A172 (cell line): ENCODE data around the gene SLC30A2. TPM values are rescaled to one million over a fixed set of nuclear protein-coding genes. Genes with fewer than 3 reads are reported as not detected.

Experiments
- DNase-seq: peaks from one replicate; pipeline ENCODE4 v3.0.0-alpha.2; 2015; ENCODE audit warnings: low spot score
- total RNA-seq: library from RNA; depleted of rRNA; stranded (reverse); fragments of >200 nt; shearing (Covaris generic); gene quantifications from 2 replicates; pipeline ENCODE4 v1.2.3, GENCODE V29; 2014; rRNA removed

Gene SLC30A2
- total RNA-seq, 1 experiment from 2014 or later = not detected

DNA sequence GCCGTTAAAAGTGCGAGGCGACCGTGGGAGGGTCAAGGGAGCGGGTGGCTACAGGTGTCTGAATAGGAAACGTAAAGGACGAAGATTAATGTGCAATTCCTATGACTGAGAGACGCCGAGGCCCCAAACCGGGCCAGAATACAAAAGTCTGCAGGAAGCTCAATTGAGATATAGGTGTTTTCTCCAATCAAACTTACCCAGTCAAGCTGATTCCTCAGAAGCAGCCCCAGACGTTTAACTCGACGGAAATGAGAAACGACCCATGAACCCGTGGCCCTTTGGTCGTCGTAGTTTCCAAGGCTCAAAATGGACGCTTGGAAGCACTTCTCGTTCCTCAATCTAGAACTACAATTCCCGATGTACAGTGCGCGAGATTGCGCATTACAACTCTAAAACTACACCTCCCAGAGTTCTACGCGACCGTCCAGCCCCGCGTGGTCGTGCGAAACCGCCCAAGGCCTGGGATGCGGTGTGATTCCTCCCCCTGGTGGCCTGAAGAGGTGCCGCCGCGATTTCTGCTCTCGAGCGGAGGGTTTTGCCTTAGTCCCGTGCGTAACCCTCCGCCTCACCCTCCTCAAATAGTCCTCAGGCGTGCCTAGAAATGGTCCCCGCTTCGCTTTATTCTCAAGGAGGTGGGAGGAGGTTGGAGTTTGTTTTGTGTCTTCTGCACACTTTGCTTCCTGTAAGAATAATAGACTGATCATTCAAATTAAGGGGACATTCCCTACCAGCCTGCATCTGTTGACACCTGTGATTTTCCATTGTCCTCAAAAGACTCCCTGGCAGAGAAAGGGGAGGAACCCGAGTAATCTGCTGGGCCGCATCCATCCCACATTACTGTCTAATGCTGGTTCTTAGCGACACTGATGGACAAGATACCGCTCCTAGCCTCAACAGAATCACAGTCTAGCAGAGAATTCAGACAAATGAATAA is 47.8 kb downstream of the SLC30A2 start, which contains the start of gene PAFAH2:
Gene PAFAH2, minus strand, starts transcription at position 236 of the 934 bp plus-strand sequence. CDS start 7,247 bp downstream, outside the sequence.
- peak; percentile 93 for DNase-seq

DNA sequence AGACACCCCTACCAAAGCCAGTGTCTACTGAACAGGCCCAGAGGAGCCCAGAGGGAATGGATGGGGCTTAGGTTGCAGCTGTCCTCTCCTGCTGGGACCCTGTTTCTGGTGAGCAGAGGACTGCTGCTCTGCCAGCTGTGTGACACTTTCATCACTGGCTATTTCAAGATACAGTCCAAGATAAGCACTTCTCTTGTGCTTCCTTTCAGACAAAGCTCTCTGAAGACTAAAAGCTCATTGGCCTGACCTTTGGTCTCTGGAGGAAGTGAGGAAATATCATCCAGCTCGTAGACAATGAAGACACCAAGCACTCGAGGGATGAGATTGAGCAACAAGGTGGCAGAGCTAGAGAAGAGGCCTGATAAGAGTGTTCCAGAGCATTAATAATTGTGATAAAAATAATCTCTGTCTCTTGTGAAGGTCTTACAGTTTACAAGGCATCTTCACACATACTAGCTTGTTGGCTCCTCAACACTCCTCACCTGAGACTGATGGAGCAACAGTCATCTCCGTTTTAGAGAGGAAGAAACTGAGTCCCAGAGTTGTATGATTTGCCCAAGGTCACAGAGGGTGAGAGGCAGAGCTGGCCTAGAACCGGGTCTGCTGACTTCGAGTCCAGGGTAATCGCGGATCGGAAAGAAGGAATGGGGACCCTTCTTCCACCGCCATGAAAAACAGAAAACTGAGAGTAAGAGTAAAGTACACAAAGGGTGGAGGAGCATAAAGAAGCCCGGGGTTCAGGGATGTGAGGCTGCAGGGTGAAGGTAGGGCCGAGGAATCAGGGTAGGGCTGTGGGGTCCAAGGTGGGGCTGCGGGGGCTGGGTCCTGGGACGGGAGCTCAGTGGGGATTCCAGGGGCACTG is 48.7 kb downstream of the SLC30A2 start:
- DNase-seq = no peak

DNA sequence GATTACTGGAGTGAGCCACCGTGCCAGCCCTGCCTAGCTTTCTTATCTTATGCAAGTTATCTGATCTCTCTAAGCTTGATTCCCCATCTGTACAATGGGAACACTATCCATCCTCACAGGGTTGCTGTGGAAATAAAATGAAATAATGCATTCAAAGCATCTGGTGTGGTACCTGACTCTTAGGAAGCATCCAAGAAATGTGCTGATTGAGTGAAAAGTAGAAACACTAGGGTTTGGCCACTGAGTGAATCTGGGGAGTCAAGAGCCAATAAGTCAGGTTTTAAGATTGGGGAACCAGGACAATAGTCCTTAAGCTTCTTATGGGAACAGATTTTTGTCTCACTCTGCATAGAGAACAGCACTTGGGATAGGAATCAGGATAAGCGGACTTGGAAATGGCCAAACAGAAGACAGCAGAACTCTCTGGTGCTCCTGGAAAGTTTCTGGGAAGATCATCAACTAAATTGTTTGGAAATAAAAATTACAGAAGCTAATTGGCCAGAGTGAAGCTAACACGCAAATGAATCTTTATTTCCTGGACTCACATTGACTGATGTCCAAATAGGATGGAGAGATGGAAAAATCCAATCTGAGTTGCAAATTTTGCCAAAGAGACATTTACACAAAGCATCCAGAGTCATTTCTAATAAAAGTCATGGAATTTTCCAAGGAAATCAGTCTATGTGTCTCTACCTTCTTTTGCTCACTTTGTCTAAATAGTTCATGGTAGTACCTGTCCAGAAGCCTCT is 51.3 kb downstream of the SLC30A2 start:
- no peak for DNase-seq

DNA sequence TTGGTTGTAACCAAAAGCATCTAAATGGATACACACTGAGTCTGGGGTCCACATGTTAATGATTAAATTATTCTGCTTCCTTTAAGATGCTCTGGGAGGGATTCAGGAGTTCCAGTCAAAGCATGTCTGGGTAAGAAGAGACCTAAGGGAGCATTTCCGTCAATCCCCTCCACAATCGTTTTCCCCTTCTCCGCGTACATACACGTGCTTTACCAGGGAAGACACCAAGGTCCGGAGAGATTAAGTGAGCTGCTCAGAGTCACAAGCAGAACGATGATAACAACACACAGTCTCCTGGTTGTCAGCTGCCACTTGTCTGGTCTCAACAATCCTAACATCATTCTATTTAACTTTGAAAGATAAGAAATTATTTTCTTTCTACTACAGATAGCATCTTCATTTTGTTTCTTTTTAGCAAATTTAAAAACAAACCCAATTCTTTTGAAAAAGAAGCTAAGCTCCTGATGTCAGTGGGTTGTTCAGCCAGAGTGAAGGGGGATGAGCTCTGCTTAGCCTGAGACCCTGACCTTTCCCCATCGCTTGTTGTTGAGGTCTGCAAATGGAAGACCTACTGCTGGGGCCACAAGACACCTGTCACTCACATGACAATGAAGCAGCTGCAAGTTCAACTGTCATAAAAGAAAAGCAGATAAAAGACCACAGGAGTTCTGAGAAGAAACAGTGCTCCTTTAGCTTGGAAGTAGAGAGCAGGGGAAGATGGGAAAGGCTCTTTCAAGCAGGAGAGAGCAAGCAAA is 52.5 kb downstream of the SLC30A2 start:
- no peak for DNase-seq

DNA sequence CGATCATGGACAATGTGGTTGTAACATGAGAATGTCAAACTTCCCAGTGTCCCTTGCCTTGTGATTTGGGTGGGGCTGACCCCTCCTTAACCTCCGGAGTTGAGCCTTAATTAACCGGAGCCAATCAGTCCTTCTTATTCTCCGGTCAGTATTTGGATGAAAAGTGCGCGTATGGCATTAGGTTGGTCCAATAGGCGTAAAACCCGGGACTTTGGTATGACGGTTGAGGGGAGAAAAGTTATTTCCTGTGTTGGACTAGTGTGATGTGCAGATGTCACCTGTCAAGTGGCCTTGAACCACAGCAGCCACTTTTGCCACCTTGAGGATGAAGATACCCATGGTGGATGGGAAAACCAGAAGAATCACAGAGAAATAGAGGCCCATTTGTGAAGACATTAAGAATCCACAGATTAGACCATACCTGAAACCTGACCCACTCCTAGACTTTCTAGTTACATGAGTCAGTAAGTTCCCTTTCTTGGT is 53.2 kb downstream of the SLC30A2 start:
- DNase-seq = no peak

DNA sequence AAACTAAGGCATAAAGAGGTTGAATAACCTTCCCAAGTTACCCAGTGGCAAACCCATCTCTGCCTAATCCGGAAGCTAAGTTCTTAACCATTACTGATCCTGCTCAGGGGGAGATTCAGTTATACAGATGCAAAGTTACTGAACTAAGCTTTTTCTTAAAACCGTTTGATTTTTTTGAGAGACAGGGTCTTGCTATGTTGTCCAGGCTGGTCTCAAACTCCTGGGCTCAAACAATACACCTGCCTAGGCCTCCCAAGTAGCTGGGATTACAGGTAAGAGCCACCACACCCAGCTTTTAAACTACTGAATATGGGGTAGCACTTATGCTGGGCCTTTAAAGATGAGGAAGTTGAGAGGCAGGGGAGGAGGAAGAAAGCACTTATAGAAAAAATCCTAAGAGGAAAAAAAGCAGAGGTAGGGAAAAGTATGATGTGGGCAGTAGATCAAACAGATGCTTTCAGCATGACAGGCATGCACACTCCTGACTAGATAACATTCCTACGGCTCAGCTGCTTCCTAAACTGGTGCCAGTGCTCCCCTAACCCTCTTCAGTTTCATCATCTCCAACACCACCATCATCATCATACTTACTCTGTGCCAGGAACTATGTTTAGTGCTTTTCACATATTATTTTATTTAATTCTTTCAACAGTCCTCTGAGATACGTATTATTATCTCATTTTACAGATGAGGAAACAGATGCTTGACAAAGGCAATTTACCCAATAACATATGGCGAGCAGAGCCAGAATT is 53.8 kb downstream of the SLC30A2 start:
- peak; percentile 31 for DNase-seq

DNA sequence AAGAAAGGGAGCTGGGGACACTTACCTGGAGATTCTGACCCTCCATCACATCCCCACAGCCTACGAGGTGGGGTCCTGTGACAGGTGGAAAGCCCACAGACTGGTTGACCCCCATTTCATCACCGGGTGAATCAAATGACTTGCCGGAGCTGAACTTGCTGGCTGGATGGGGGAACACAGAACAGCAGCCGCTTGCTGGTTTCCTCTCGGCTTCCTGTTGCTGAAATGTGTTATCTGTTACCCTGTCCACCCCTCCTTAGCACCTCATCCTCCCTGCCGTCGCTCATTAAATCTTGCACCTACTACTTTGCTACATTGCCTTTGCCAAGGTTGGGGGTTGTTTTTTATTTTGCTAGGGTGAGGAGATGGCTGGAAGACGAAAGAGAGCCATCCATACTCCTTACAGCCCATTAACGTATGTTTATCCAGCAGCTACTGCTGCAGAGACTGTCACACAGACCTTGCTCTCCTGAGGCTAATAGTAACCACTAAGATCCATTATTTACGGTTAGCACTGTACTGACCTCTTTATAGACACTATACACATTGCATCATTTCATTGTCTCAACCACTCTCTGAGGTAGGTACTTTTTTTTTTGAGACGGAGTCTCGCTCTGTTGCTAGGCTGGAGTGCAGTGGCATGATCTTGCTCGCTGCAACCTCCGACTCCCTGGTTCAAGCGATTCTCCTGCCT is 55.1 kb downstream of the SLC30A2 start:
- no peak for DNase-seq

DNA sequence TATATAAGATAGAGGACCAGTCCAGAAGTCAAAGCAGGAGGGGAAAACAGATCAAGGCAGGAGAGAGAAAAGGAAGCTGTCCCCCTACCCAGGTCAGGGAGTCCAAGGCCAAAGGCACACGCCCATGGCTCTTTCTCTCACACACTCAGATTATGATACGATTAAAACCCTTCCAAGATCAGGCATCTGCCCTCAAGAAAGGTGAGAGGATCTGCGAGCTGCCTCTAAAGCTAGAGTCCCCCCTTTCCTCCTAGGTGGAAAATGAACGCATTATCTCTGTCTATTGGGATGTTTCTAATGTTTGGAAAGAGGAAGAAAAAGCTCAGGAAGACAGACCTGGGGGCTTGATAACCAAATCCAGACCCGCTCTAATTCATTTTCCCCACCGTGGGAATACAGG is 55.7 kb downstream of the SLC30A2 start:
- no peak for DNase-seq

DNA sequence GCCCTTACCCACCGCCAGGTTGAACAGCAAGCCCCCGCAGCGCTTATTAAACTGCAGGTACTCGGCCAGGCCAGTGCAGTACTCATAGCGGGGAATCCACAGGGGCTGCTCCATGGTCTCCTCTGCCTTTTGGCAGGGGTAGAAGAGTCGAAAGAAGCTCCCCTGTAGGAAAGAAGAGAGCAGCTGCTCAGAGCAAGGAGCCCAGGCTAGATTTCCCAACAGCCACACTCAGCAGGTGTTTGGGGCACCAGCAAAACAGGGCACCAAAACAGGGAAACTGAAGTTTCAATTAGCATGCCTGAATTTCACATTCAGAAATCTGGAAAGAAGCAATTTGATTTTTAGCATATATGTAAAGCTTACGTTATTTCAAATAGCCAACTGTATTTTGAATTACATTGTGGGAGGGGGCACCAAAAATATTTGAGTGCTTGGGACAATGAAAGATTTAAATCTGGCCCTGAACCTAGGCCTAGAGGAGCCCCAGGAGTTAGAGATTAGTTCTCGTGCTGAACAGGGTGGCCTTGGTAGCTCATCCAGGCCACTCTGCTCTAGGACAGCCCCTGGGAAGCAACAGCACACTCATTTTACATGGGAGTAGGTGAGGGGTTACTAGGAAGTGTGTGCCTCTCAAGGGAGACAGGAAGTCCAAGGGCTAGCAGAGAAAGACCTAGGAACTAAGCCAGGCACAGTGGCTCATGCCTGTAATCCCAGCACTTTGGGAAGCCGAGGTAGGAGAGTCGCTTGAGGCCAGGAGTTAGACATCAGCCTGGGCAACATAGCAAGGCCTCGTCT is 56.3 kb downstream of the SLC30A2 start:
- no peak for DNase-seq

DNA sequence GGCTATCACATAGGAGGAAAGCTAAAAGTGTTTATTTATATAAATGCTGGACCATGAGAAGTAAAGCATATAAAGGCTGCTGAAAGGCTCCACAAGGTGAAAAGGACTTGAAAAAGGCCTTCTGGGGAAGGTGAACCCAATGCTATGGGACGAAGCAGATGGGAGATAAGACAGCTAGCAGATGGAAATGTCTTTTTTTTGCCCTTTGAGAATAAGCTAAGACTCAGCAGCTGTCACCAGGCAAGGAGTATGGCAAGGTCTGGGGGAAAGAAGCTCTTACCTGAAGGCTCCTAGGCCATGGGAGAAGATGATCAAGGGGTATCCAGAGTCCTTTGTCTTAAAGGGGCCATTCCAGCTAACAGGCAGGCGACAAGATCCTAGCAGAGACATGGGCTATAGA is 58.0 kb downstream of the SLC30A2 start:
- no peak for DNase-seq

Other genes with a start within 250 kb of the SLC30A2 start
- 21.7 and 28.4 TPM in 2 replicates for gene SELENON, start 245.9 kb downstream of the SLC30A2 start, total RNA-seq
- 20.8 and 26.5 TPM in 2 replicates for gene MTFR1L, start 226.2 kb downstream of the SLC30A2 start, total RNA-seq
- 4.8 and 4.9 TPM in 2 replicates for gene AUNIP, start 186.7 kb downstream of the SLC30A2 start, total RNA-seq
- 0.19 and 1.1 TPM in 2 replicates for gene PAQR7, start 170.4 kb downstream of the SLC30A2 start, total RNA-seq
- 222 and 346 TPM in 2 replicates for gene STMN1, start 139.7 kb downstream of the SLC30A2 start, total RNA-seq
- 8.5 and 13.0 TPM in 2 replicates for gene PAFAH2, start 48.1 kb downstream of the SLC30A2 start, total RNA-seq
- gene EXTL1, start 24.3 kb downstream of the SLC30A2 start, total RNA-seq = 0.17 TPM in 1 of 2 replicates, not detected in the other
- not detected in 2 replicates for gene TRIM63, start 21.5 kb upstream of the SLC30A2 start, total RNA-seq
- gene PDIK1L, start 65.7 kb upstream of the SLC30A2 start, total RNA-seq = 4.4 and 6.1 TPM in 2 replicates
- 0.62 TPM in 1 of 2 replicates, not detected in the other for gene FAM110D, start 113.0 kb upstream of the SLC30A2 start, total RNA-seq
- gene C1orf232, start 122.8 kb upstream of the SLC30A2 start, total RNA-seq = not detected in 2 replicates
- gene ZNF593, start 123.8 kb upstream of the SLC30A2 start, total RNA-seq = 12.9 and 18.1 TPM in 2 replicates
- not detected in 2 replicates for gene ZNF593OS, start 125.7 kb upstream of the SLC30A2 start, total RNA-seq
- not detected in 2 replicates for gene CNKSR1, start 131.4 kb upstream of the SLC30A2 start, total RNA-seq
- not detected in 2 replicates for gene CATSPER4, start 144.5 kb upstream of the SLC30A2 start, total RNA-seq
- 13.4 and 18.0 TPM in 2 replicates for gene CEP85, start 188.1 kb upstream of the SLC30A2 start, total RNA-seq
- 71.8 and 77.5 TPM in 2 replicates for gene SH3BGRL3, start 234.0 kb upstream of the SLC30A2 start, total RNA-seq